Panc1 (cell line): Measurements from ENCODE around the gene ZNF540.

Source experiments
- CTCF ChIP-seq: fragments of 450-650 bp; IDR thresholded peaks from 2 replicates; pipeline ENCODE4 v1.5.1; 2017; ENCODE audit warnings: mild to moderate bottlenecking
- POLR2AphosphoS5 ChIP-seq: IDR thresholded peaks from 2 replicates; pipeline ENCODE4 v1.6.1; 2012; ENCODE audit warnings: mild to moderate bottlenecking, low read depth, low read length, moderate library complexity
- TCF7L2 ChIP-seq: IDR thresholded peaks from 2 replicates; pipeline ENCODE4 v1.6.1; 2011; ENCODE audit warnings: mild to moderate bottlenecking, low read depth, low read length, inconsistent platforms

- TF ChIP-seq CTCF: no peak
- no peak for TF ChIP-seq POLR2AphosphoS5
- no peak for TF ChIP-seq TCF7L2
Observed at GRCh38 chr19:37565370-37565669, 29.4 kb upstream of the ZNF540 start.
